H9 (cell line): ENCODE data around the gene UVRAG. TPM values are rescaled to one million over a fixed set of nuclear protein-coding genes. Genes with fewer than 3 reads are reported as not detected.

ENCODE experiments used
- DNase-seq: peaks from one replicate; pipeline ENCODE4 v3.0.0-alpha.2; 2017
- H2AFZ ChIP-seq: one replicate; pipeline ENCODE4 v1.6.1; 2013; ENCODE audit warnings: mild to moderate bottlenecking, low read length, control low read depth, moderate library complexity
- H2AK5ac ChIP-seq: 2 replicates; pipeline ENCODE4 v1.6.1; 2013; ENCODE audit warnings: low read length, control low read depth, mixed read lengths; ENCODE audit not compliant: insufficient read length
- H2BK120ac ChIP-seq: one replicate; pipeline ENCODE4 v1.6.1; 2013; ENCODE audit warnings: low read depth, mild to moderate bottlenecking, low read length, control low read depth, inconsistent platforms; ENCODE audit not compliant: poor library complexity, severe bottlenecking
- H2BK12ac ChIP-seq: 2 replicates; pipeline ENCODE4 v1.6.1; 2013; ENCODE audit warnings: low read length, control low read depth, mixed read lengths, low read depth; ENCODE audit not compliant: insufficient read length
- H2BK15ac ChIP-seq: 2 replicates; pipeline ENCODE4 v1.6.1; 2013; ENCODE audit warnings: low read depth, low read length, control low read depth
- H2BK20ac ChIP-seq: one replicate; pipeline ENCODE4 v1.6.1; 2013; ENCODE audit warnings: low read depth, mild to moderate bottlenecking, low read length, control low read depth, inconsistent platforms; ENCODE audit not compliant: poor library complexity, severe bottlenecking
- H2BK5ac ChIP-seq: 2 replicates; pipeline ENCODE4 v1.6.1; 2013; ENCODE audit warnings: low read length, control low read depth, mixed read lengths; ENCODE audit not compliant: insufficient read length
- H3K14ac ChIP-seq: 2 replicates; pipeline ENCODE4 v1.6.1; 2013; ENCODE audit warnings: low read length, control low read depth; ENCODE audit not compliant: insufficient read depth
- H3K18ac ChIP-seq: 2 replicates; pipeline ENCODE4 v1.6.1; 2013; ENCODE audit warnings: low read depth, mild to moderate bottlenecking, mixed read lengths, low read length, control low read depth; ENCODE audit not compliant: insufficient read length
- H3K23ac ChIP-seq: 2 replicates; pipeline ENCODE4 v1.6.1; 2013; ENCODE audit warnings: low read length, control low read depth, mixed read lengths, low read depth; ENCODE audit not compliant: insufficient read length
- H3K23me2 ChIP-seq: 2 replicates; pipeline ENCODE4 v1.6.1; 2013; ENCODE audit warnings: low read depth, mild to moderate bottlenecking, mixed read lengths, low read length, control low read depth; ENCODE audit not compliant: insufficient read length, poor library complexity, severe bottlenecking
- H3K27ac ChIP-seq: 2 replicates; pipeline ENCODE4 v1.5.1; 2013; ENCODE audit warnings: low read length, control low read depth, mixed read lengths, low read depth; ENCODE audit not compliant: insufficient read length
- H3K27me3 ChIP-seq: 2 replicates; pipeline ENCODE4 v1.6.1; 2013; ENCODE audit warnings: low read length, control low read depth, inconsistent platforms; ENCODE audit not compliant: insufficient read depth
- H3K4ac ChIP-seq: 2 replicates; pipeline ENCODE4 v1.6.1; 2013; ENCODE audit warnings: low read depth, mild to moderate bottlenecking, control low read depth, inconsistent platforms, low read length, moderate library complexity
- H3K4me1 ChIP-seq: 2 replicates; pipeline ENCODE4 v1.6.1; 2013; ENCODE audit warnings: low read length, control low read depth, inconsistent platforms; ENCODE audit not compliant: insufficient read depth
- H3K4me2 ChIP-seq: 2 replicates; pipeline ENCODE4 v1.6.1; 2013; ENCODE audit warnings: low read length, control low read depth, mixed read lengths; ENCODE audit not compliant: insufficient read length, insufficient read depth
- H3K56ac ChIP-seq: 2 replicates; pipeline ENCODE4 v1.6.1; 2013; ENCODE audit warnings: low read depth, mild to moderate bottlenecking, mixed read lengths, low read length, control low read depth; ENCODE audit not compliant: insufficient read length
- H3K79me1 ChIP-seq: 2 replicates; pipeline ENCODE4 v1.6.1; 2013; ENCODE audit warnings: low read depth, mild to moderate bottlenecking, moderate library complexity, low read length, control low read depth, inconsistent platforms; ENCODE audit not compliant: insufficient read depth, poor library complexity, severe bottlenecking
- H3K79me2 ChIP-seq: 2 replicates; pipeline ENCODE4 v1.6.1; 2013; ENCODE audit warnings: low read length, control low read depth, inconsistent platforms; ENCODE audit not compliant: insufficient read depth
- H3K9ac ChIP-seq: 2 replicates; pipeline ENCODE4 v1.6.1; 2013; ENCODE audit warnings: low read length, control low read depth, mixed read lengths; ENCODE audit not compliant: insufficient read length; ENCODE audit errors: extremely low read depth
- H3K9me3 ChIP-seq: one replicate; pipeline ENCODE4 v1.6.1; 2013; ENCODE audit warnings: low read depth, low read length, inconsistent platforms; ENCODE audit not compliant: control insufficient read depth
- H3T11ph ChIP-seq: one replicate; pipeline ENCODE4 v1.6.1; 2013; ENCODE audit warnings: mild to moderate bottlenecking, low read length, control low read depth, inconsistent platforms
- H4K20me1 ChIP-seq: one replicate; pipeline ENCODE4 v1.6.1; 2013; ENCODE audit not compliant: control insufficient read depth, insufficient read length, insufficient read depth
- H4K5ac ChIP-seq: 2 replicates; pipeline ENCODE4 v1.6.1; 2013; ENCODE audit warnings: low read depth, mild to moderate bottlenecking, mixed read lengths, low read length, control low read depth; ENCODE audit not compliant: insufficient read length
- H4K8ac ChIP-seq: replicated peaks from 2 replicates; pipeline ENCODE4 v1.6.1; 2013; ENCODE audit warnings: low read length, control low read depth, mixed read lengths, low read depth; ENCODE audit not compliant: insufficient read length
- H4K91ac ChIP-seq: 2 replicates; pipeline ENCODE4 v1.6.1; 2013; ENCODE audit warnings: low read depth, mild to moderate bottlenecking, moderate library complexity, mixed read lengths, low read length, control low read depth; ENCODE audit not compliant: insufficient read length
- H3K27ac Mint-ChIP-seq, 3 experiments: 2 replicates in 2 of 3; 3 replicates in 1 of 3; pipeline ENCODE4 v1.8.0; 2020 to 2021; ENCODE audit warnings: mixed read lengths in 3 of 3, mild to moderate bottlenecking in 1 of 3, moderate library complexity in 1 of 3
- H3K27me3 Mint-ChIP-seq: 2 replicates; pipeline ENCODE4 v1.8.0; 2021; ENCODE audit warnings: low read depth, mild to moderate bottlenecking, moderate library complexity, mixed read lengths
- H3K36me3 Mint-ChIP-seq, 3 experiments: 2 replicates in 2 of 3; 3 replicates in 1 of 3; pipeline ENCODE4 v1.8.0; 2020 to 2021; ENCODE audit warnings: low read depth in 3 of 3, mixed read lengths in 3 of 3; ENCODE audit not compliant: insufficient read depth in 1 of 3
- H3K4me1 Mint-ChIP-seq, 2 experiments: 2 replicates each; pipeline ENCODE4 v1.8.0; 2020; ENCODE audit warnings: mixed read lengths in 2 of 2
- H3K4me3 Mint-ChIP-seq, 2 experiments: 2 replicates in 1 of 2; 3 replicates in 1 of 2; pipeline ENCODE4 v1.8.0; 2020 to 2021; ENCODE audit warnings: mild to moderate bottlenecking in 2 of 2, mixed read lengths in 2 of 2, moderate library complexity in 1 of 2
- H3K9me3 Mint-ChIP-seq, 2 experiments: 2 replicates in 1 of 2; 3 replicates in 1 of 2; pipeline ENCODE4 v1.8.0; 2020; ENCODE audit warnings: mild to moderate bottlenecking in 2 of 2, mixed read lengths in 2 of 2, moderate library complexity in 1 of 2
- WGBS: extraction: QIAGEN DNeasy Blood & Tissue Kit; methylation state at CpG from one replicate; pipeline ENCODE4 v1.1.7; 2013; ENCODE audit warnings: missing lambda C conversion rate, low lambda C conversion rate, mixed read lengths; ENCODE audit not compliant: insufficient read length; ENCODE audit errors: extremely low coverage; 5-methylcytosine and 5-hydroxymethylcytosine counted together
- total RNA-seq: library from RNA; stranded (reverse); gene quantifications from 2 replicates; pipeline ENCODE4 v1.2.1, GENCODE V29; 2021
- TF ChIP-seq, protein P1 (sequence below): fragments of 200-600 bp; sonication (generic); conservative IDR thresholded peaks from 3 replicates; pipeline ENCODE4 v1.8.0; 2021; ENCODE audit warnings: antibody characterized with exemption, mild to moderate bottlenecking

UVRAG gene
- total RNA-seq, 1 experiment from 2014 or later = 18.5 TPM

DNA sequence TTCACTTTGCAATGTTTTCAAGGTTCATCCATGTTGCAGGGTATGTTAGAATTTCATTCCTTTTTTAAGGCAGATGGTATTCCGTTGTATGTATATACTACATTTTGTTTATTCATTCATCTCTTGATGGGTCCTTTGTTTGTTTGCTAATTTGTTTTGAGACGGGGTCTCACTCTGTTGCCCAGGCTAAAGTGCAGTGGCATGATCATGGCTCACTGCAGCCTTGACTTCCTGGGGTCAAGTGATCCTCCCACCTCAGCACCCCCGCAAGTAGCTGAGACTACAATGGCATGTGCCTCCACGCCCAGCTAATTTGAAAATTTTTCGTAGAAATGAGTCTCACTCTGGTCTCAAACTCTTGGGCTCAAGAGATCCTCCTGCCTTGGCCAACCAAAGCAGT lies 6.2 kb downstream of the UVRAG start:
- H3K27ac Mint-ChIP-seq = no peak overlapping the region
- Histone ChIP-seq H3T11ph (no peak overlapping the region), H3K18ac (no peak overlapping the region), H2AK5ac (no peak overlapping the region), H2BK15ac (no peak overlapping the region), H4K20me1 (no peaks in the 10 kb centered on the region), H2AFZ (no peak overlapping the region), H2BK20ac (no peak overlapping the region), H3K14ac (no peak overlapping the region), H3K27ac (no peak overlapping the region), H3K9me3 (no peaks in the 10 kb centered on the region), H3K4ac (no peak overlapping the region), H2BK5ac (no peak overlapping the region), H3K27me3 (no peaks in the 10 kb centered on the region), H4K8ac (no peak overlapping the region), H3K23me2 (peaks cover 5% of the 10 kb centered on the region), H4K91ac (no peak overlapping the region), H3K23ac (no peak overlapping the region), H2BK12ac (no peak overlapping the region), H3K79me2 (peaks cover 7% of the 10 kb centered on the region; the same call in 1 of the 2 replicates), H3K4me2 (no peak overlapping the region), H4K5ac (no peak overlapping the region), H2BK120ac (no peak overlapping the region), H3K56ac (no peak overlapping the region), H3K79me1 (no peaks in the 10 kb centered on the region), H3K4me1 (peaks cover 6% of the 10 kb centered on the region; the same call in 1 of the 2 replicates), H3K9ac (no peak overlapping the region)
- no peaks in the 10 kb centered on the region for H3K27me3 Mint-ChIP-seq
- WGBS = no CpG with 5 or more reads among the region's 5 CpGs
- no peaks in the 10 kb centered on the region for H3K4me1 Mint-ChIP-seq
- TF ChIP-seq, protein P1, sequence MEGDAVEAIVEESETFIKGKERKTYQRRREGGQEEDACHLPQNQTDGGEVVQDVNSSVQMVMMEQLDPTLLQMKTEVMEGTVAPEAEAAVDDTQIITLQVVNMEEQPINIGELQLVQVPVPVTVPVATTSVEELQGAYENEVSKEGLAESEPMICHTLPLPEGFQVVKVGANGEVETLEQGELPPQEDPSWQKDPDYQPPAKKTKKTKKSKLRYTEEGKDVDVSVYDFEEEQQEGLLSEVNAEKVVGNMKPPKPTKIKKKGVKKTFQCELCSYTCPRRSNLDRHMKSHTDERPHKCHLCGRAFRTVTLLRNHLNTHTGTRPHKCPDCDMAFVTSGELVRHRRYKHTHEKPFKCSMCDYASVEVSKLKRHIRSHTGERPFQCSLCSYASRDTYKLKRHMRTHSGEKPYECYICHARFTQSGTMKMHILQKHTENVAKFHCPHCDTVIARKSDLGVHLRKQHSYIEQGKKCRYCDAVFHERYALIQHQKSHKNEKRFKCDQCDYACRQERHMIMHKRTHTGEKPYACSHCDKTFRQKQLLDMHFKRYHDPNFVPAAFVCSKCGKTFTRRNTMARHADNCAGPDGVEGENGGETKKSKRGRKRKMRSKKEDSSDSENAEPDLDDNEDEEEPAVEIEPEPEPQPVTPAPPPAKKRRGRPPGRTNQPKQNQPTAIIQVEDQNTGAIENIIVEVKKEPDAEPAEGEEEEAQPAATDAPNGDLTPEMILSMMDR = no peak
- H3K36me3 Mint-ChIP-seq = peaks cover 0 to 1% (median 0%) of the 10 kb centered on the region in 3 experiments; a peak in 2 of 7 replicates
- no peaks in the 10 kb centered on the region for H3K9me3 Mint-ChIP-seq
- H3K4me3 Mint-ChIP-seq = no peak overlapping the region
- no peak for DNase-seq
